Coronary artery (tissue), 2 donors: ENCODE data around the gene SSH3.

ENCODE experiments used
- DNase-seq: peaks from one replicate; pipeline ENCODE4 v3.0.0-alpha.2; 2017; ENCODE audit warnings: low spot score
- H3K27ac ChIP-seq, 2 donors: fragments of 200-600 bp; sonication (generic); one replicate each; pipeline ENCODE4 v1.5.1; 2016 to 2019
- H3K4me3 ChIP-seq: fragments of 200-600 bp; sonication (generic); 2 replicates; pipeline ENCODE4 v1.5.1; 2016; ENCODE audit warnings: mild to moderate bottlenecking, moderate library complexity
- TF ChIP-seq, protein P1 (sequence below): fragments of 200-600 bp; sonication (generic); IDR thresholded peaks from one replicate; pipeline ENCODE4 v1.5.1; 2019; ENCODE audit warnings: antibody characterized with exemption

SSH3 gene

DNA sequence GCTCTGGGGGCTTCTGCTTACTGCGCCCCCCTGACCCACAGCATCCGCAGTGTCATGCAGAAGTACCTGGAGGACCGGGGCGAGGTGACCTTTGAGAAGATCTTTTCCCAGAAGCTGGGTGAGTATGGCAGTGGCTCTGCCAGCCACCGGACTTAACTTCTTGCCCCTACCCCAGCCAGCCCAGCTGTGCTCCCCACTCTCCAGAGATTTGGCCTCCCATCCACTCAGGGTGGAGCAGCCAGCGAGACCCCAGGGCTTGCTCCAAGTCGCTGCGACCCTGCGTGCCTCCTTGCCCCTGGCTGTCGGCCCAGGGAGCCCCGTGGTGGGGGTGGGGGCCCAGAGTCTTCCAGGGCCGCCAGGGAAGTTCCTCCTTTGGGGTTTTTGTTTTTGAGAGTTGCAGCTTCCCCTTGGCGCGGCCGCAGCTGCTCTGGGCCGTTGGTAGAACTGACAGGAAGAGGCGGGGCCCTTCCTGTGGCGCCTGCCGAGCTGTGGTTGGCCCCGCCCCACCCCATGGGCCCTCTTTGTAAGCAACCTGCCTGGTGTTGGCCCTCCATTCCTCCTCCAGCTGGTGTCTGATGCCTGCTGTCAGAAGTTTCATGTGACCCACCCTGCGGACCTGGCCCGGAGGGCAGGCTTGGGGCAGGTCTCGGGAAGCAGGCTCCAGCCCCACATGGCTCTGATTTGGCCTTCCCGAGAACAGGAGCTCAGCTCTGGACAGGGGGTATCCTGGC is 25.9 kb upstream of the SSH3 start:
- peak overlapping the region; percentile 35 to 88 for H3K27ac ChIP-seq
- peak overlapping the region; percentile 49 for H3K4me3 ChIP-seq
- TF ChIP-seq, protein P1, sequence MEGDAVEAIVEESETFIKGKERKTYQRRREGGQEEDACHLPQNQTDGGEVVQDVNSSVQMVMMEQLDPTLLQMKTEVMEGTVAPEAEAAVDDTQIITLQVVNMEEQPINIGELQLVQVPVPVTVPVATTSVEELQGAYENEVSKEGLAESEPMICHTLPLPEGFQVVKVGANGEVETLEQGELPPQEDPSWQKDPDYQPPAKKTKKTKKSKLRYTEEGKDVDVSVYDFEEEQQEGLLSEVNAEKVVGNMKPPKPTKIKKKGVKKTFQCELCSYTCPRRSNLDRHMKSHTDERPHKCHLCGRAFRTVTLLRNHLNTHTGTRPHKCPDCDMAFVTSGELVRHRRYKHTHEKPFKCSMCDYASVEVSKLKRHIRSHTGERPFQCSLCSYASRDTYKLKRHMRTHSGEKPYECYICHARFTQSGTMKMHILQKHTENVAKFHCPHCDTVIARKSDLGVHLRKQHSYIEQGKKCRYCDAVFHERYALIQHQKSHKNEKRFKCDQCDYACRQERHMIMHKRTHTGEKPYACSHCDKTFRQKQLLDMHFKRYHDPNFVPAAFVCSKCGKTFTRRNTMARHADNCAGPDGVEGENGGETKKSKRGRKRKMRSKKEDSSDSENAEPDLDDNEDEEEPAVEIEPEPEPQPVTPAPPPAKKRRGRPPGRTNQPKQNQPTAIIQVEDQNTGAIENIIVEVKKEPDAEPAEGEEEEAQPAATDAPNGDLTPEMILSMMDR = no peak
- DNase-seq = peak; percentile 89

GRCh38 chr11:67278135-67278938 is 25.0 kb upstream of the SSH3 start:
- peak overlapping the region; percentile 49 for H3K4me3 ChIP-seq
- H3K27ac ChIP-seq = peak overlapping the region; percentile 35 to 88
- TF ChIP-seq, protein P1 = no peak
- no peak for DNase-seq

DNA sequence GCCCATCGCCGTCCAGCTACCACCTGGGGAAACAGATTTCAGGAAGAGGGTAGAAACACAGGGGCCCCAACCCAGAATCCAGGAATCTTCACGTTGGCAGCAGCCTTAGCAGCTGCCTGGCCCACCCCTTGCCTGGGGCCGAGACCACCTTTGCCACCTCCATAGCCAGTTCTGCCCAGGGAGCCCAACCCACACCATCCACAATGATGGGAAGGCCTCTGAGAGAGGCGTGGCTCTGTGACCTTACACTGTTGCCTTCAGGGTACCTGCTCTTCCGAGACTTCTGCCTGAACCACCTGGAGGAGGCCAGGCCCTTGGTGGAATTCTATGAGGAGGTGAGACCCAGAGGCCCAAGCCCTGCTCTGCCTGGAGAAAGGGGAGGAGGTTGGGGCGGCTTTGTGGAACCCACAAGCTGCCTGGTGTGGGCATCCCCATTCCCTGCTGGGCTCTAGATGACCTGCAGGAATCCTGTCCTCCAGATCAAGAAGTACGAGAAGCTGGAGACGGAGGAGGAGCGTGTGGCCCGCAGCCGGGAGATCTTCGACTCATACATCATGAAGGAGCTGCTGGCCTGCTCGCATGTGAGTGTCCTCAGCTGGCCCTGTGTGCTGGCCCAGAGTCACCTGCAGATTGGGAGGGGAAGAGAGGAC is 24.3 kb upstream of the SSH3 start:
- DNase-seq = no peak
- Histone ChIP-seq H3K4me3 (no peak overlapping the region), H3K27ac (peak overlapping the region in 1 of 2 donors; percentile 88)
- TF ChIP-seq, protein P1 = no peak

- H3K27ac ChIP-seq = peak overlapping the region in 1 of 2 donors; percentile 88
- TF ChIP-seq, protein P1 = no peak
- DNase-seq = no peak
These were observed 23.6 kb upstream of the SSH3 start for GRCh38 chr11:67279589-67280340.

DNA sequence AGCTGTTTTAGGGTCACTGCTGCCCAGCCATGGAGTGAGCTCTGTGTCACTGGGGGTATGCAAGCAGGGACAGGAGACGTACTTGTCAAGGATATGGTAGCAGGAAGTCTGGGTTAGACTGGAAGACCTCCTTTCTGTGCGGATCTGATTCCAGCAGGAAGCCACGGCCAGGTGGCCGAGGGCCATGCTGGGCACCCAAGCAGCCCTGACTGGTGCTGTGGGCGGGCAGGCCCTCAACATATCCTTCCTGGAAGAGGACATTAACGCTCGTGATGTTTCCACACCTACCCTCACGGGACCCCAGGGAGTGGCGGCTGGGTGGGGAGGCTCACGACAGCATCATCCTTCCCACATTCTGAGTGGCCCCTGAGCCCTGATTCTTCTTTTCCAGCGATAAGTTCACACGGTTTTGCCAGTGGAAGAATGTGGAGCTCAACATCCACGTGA is 23.0 kb upstream of the SSH3 start:
- no peak for DNase-seq
- no peak overlapping the region for H3K4me3 ChIP-seq
- peak overlapping the region in 1 of 2 donors; percentile 88 for H3K27ac ChIP-seq
- TF ChIP-seq, protein P1 = no peak

More at GRCh38 chr11:67279589-67280340, 23.6 kb upstream of the SSH3 start:
- no peak overlapping the region for H3K4me3 ChIP-seq

DNA sequence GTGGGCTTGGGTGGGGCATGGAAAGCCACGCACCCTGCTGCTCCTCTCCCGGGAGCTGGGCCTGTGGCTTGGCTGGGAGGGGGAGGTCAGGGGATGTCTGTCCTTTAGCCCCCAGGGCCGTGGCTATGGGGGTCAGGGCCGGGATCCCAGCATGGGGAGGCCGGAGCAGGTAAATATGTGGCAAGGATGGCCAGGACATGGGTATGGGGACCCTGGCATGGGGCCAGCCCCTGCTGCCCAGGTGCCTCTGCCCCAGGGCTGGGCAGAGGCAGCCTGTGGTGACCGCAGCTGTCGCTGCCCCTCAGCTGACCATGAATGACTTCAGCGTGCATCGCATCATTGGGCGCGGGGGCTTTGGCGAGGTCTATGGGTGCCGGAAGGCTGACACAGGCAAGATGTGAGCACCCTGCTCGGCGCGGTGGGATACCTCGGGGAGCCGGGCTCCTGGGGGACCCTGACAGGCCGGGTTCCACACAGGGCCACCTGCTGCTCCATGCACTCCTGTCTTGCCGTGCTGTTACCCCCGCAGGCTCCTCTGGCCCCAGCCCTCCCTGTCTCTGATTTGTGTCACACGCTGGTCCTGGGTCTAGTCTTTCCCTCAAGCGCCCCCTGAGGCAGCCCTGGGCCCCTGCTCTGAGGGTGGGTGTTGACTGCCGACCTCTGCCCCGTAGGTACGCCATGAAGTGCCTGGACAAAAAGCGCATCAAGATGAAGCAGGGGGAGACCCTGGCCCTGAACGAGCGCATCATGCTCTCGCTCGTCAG is 22.4 kb upstream of the SSH3 start:
- peak overlapping the region in 1 of 2 donors; percentile 88 for H3K27ac ChIP-seq

More for the DNA sequence above, 22.4 kb upstream of the SSH3 start:
- TF ChIP-seq, protein P1 = no peak
- no peak for DNase-seq
- H3K4me3 ChIP-seq = no peak overlapping the region
